ENCODE measurements around the gene RIMKLA.

Gene RIMKLA

DNA sequence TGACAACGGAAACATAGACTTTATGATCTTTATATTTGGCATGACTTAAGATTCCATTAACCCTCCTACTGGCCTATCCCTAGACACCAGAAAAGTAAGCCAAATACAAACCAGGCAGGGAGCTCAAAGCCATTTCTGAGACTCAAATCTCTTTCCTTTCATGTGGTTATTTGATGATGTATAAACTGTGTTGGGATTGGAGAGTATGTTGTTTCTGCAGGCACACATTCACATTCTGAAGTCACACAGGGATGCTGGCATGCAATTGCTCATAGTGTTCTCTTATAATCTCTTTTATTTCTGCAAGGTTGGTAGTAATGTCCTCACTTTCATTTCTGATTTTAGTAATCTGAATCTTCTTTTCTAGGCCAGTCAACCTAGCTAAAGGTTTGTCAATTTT, 69.5 kb downstream of the RIMKLA start:
- ChIA-PET POLR2A (ENCODE audit: low non-redundant PET) (no interaction called here), CTCF (interaction anchor here (0.8 kb wide), 1 partner anchor 128 kb away, joined by 3 read pairs; no protein-coding TSS in a partner anchor)
- no peak for TF ChIP-seq CTCF (conservative IDR thresholded peaks at IDR 0.05; ENCODE audit: low read depth)
- DNase-seq (ENCODE audit: low spot score) = no peak
- no peak overlapping the region for H3K27ac ChIP-seq

- DNase-seq (ENCODE audit: low spot score) = no peak
- H3K27ac ChIP-seq = no peak overlapping the region
- TF ChIP-seq CTCF (conservative IDR thresholded peaks at IDR 0.05; ENCODE audit: low read depth) = no peak
- CTCF ChIA-PET = no interaction called here
- POLR2A ChIA-PET (ENCODE audit: low non-redundant PET) = no interaction called here
These were observed 72.8 kb downstream of the RIMKLA start for GRCh38 chr1:42453386-42453785.

- H3K27ac ChIP-seq = no peak overlapping the region
- ChIA-PET CTCF (no interaction called here), POLR2A (ENCODE audit: low non-redundant PET) (no interaction called here)
- TF ChIP-seq CTCF (conservative IDR thresholded peaks at IDR 0.05; ENCODE audit: low read depth) = no peak
- DNase-seq (ENCODE audit: low spot score) = no peak
These were observed 73.8 kb downstream of the RIMKLA start for GRCh38 chr1:42454403-42454802.

GRCh38 chr1:42456010-42456753, 75.6 kb downstream of the RIMKLA start, which contains the start of the genes PPCS and ZMYND12:
Gene PPCS, plus strand, starts transcription at chr1:42456543. Its CDS starts 23 bp downstream, at chr1:42456566.
Gene ZMYND12, minus strand, starts transcription at chr1:42456022. Its CDS starts 25 bp downstream, at chr1:42455997.
- peak within 1 kb of the TSS; percentile 86 for H3K27ac ChIP-seq
- TF ChIP-seq CTCF (conservative IDR thresholded peaks at IDR 0.05; ENCODE audit: low read depth) = no peak
- peak; percentile 78 for DNase-seq (ENCODE audit: low spot score)
- POLR2A ChIA-PET (ENCODE audit: low non-redundant PET) = no interaction called here
- CTCF ChIA-PET = no interaction called here

- peak; percentile 45 for DNase-seq (ENCODE audit: low spot score)
- ChIA-PET POLR2A (ENCODE audit: low non-redundant PET) (no interaction called here), CTCF (interaction anchor here (1.1 kb wide), 1 partner anchor 39 kb away, joined by 5 read pairs; no protein-coding TSS in a partner anchor)
- H3K27ac ChIP-seq = peak overlapping the region; percentile 86
- TF ChIP-seq CTCF (conservative IDR thresholded peaks at IDR 0.05; ENCODE audit: low read depth) = no peak
These were observed 76.1 kb downstream of the RIMKLA start for GRCh38 chr1:42456754-42457089.

DNA sequence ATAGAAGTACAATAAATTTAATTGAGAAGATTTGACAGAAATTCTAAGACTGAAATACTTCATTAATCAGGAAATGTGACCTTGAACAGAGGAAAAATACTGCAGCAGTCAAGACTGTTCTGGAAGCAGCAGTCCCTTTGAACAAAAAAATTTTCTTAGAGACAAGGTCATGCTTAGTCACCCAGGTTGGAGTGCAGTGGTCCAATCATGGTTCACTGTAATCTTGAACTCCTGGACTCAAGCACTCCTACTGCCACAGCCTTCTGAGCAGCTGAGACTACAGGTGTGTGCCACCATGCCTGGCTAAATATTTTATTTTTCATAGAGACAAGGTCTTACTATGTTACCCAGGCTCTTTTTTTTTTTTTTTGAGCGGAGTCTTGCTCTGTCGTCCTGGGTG, 80.6 kb downstream of the RIMKLA start:
- ChIA-PET CTCF (no interaction called here), POLR2A (ENCODE audit: low non-redundant PET) (interaction anchor here (0.7 kb wide), 1 partner anchor 754 kb away, joined by 3 read pairs; no protein-coding TSS in a partner anchor)
- TF ChIP-seq CTCF (conservative IDR thresholded peaks at IDR 0.05; ENCODE audit: low read depth) = no peak
- H3K27ac ChIP-seq = peak overlapping the region; percentile 15; the same call in 1 of the 2 replicates
- no peak for DNase-seq (ENCODE audit: low spot score)

Measured in RWPE1 (cell line).